ENCODE results near the gene BCL2L11.

DNA sequence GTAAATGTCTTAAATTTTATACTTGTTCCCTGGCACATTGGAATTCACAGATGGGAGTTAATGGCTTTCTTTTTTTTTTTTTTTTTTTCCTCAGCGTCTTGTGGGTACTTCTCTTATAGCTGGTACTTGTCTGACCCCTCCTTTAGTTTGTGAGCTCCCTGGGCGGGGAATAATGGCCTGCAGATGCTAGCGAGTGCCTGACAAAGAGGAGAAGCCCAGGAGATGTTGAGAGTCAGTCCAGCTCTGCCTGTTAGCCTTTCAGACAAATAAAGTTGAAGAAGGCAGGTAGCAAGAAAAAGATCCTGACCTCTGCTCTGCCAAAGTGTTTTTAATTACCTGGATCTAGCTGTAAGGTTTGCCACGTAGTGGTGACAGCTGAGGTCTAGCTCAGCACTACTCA lies 6.6 kb downstream of the BCL2L11 start:
- TF ChIP-seq CTCF (conservative IDR thresholded peaks at IDR 0.05; ENCODE audit: low read depth, low read length) (no peak), EZH2 (IDR thresholded peaks at IDR 0.05; ENCODE audit: borderline replicate concordance, low read depth, low read length, poor library complexity, severe bottlenecking) (no peak)
